Measurements from ENCODE around the gene ABTB1. TPM values are rescaled to one million over a fixed set of nuclear protein-coding genes. Genes with fewer than 3 reads are reported as not detected.
A peak's percentile ranks its signal among the peaks of the same experiment; 100 is the strongest.

ABTB1 gene
- total and polyA plus RNA-seq, 9 of the 15 experiments (the other 6 are each of a cell fraction or from before 2014, with no cell fraction given): 0.04 to 2.3 (median 0.55) TPM; not detected in 1

DNA sequence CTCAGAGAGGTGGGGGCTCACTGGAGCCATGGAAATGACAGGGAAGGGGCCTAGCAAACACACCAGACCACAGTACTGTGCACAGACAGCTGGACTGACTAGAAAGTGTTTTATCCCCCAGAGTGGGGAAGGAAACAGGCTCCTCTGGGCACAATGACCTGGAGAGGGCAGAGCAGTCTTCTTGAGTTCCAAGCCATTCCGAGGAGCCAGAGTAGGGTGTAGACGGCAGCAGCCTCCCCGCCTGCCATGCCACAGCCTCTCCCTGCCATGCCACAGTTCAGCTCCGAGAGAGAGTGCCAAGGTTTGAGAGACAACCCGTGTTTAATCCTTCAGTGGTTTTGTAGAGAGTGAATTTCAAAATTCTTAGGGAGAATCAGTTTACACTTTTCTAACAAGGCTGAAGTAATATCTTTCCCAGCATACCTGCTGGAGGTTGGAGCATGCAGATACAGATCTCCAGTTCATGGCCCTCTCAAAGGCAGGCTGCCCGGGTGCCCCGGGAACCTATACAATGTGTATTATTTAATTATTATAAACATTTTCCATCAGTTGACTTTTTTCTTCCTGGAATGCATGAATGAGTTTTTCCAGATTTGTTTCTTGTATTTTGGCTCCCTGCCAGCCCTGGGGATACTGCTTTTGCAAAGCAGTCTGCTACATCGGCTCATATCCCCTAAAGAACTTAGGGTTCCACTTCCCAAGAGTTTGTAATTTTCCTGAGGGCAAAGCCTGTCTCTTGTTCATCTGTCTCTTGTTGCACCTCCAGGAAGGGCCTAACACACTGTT is 40.5 kb upstream of the ABTB1 start:
- no peak for FAIRE-seq

DNA sequence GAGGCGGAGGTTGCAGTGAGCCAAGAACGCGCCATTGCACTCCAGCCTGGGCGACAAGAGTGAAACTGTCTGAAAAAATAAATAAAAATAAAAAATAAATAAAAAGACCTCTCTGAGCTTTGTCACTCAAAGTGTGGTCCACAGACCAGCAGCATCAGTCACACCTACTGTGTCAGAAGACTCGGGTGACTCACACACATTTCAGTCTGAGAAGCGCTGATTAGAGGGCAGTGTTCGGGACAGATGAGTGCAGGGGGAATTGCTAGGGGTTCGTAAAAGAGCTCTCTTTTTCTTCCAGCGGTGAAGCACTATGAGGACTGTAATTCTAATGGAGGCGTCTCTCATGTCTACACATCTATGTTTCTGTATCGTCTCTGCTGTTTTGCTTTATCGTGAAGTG is 38.1 kb upstream of the ABTB1 start:
- no peak for ATAC-seq
- POLR2A ChIA-PET: interaction anchor here (1.3 kb wide), 1 partner anchor 36 kb away, joined by 5 read pairs; no protein-coding TSS in a partner anchor
- BruUV-seq (replicated peaks): no TSS peak
- in situ Hi-C loops (cut with MboI): no loop called here
- intact Hi-C loops (cut with micrococcal nuclease): no loop called here
- H3K27ac ChIP-seq (ENCODE audit: extremely low read depth, low read depth, low read length): no peak overlapping the region
- H3K9ac ChIP-seq (ENCODE audit: insufficient read depth in 1 of 2, low read depth in 2 of 2, low read length in 2 of 2): no peak overlapping the region
- peaks cover 4% of the 10 kb centered on the region for H3K9me1 ChIP-seq (ENCODE audit: control insufficient read depth, insufficient read depth, low read length)
- H3K79me2 ChIP-seq (ENCODE audit: control insufficient read depth, insufficient read depth, low read length): peaks cover 35% of the 10 kb centered on the region
- H3K36me3 ChIP-seq (ENCODE audit: control insufficient read depth, insufficient read depth, low read length): peaks cover 6% of the 10 kb centered on the region; the same call in 2 of the 3 replicates
- H3K4me2 ChIP-seq (ENCODE audit: insufficient read depth, low read length): no peak overlapping the region
- no peak for FAIRE-seq
- H3K27me3 ChIP-seq (ENCODE audit: control insufficient read depth in 2 of 2, insufficient read depth in 2 of 2, low read length in 2 of 2): no peaks in the 10 kb centered on the region
- WGBS (ENCODE audit: insufficient coverage, low coverage, missing lambda C conversion rate): 49% methylated on average over 9 of the region's 12 CpGs
- H4K20me1 ChIP-seq (replicated peaks; ENCODE audit: control insufficient read depth, insufficient read depth, low read length): peaks cover 4% of the 10 kb centered on the region; the same call in 1 of the 2 replicates
- H3K4me1 ChIP-seq (replicated peaks in 1 of 2; ENCODE audit: control insufficient read depth in 2 of 2, insufficient read depth in 2 of 2, low read length in 2 of 2): peaks cover 9 to 10% of the 10 kb centered on the region in 2 experiments; a peak in 4 of 5 replicates
- H2AFZ ChIP-seq (ENCODE audit: low read depth, low read length): no peak overlapping the region
- CTCF ChIA-PET (ENCODE audit: low intra/inter-chr PET ratio): no interaction called here
- H3K4me3 ChIP-seq: no peak overlapping the region
- no peaks in the 10 kb centered on the region for H3K9me3 ChIP-seq (replicated peaks; ENCODE audit: control insufficient read depth, insufficient read depth, low read depth, low read length)
- peak in 2 of 4 experiments; percentile 28 to 32 for DNase-seq (ENCODE audit: extremely low read depth in 1 of 4, low spot score in 3 of 4)
- TF ChIP-seq BHLHE40 (IDR thresholded peaks at IDR 0.05; ENCODE audit: low read length) (0 out of 2 replicates have a peak, but pooled peaks have one; percentile 7), FOSL1 (tag; conservative IDR thresholded peaks at IDR 0.05) (peak; percentile 61), TBP (optimal IDR thresholded peaks at IDR 0.05; ENCODE audit: low read depth, low read length) (no peak), JUND (IDR thresholded peaks at IDR 0.05; ENCODE audit: borderline replicate concordance, low read depth, low read length) (peak; percentile 43; the same call in 1 of the 2 replicates), JUND (tag; IDR thresholded peaks at IDR 0.05; ENCODE audit: borderline replicate concordance, low read depth, low read length) (no peak), DMBX1 (CRISPR knock-in tag; IDR thresholded peaks at IDR 0.05; ENCODE audit: borderline replicate concordance) (no peak), TCFL5 (CRISPR knock-in tag; conservative IDR thresholded peaks at IDR 0.05) (no peak), SREBF2 (CRISPR knock-in tag; IDR thresholded peaks at IDR 0.05) (no peak), VEZF1 (CRISPR knock-in tag; IDR thresholded peaks at IDR 0.05) (no peak)
- TF ChIP-seq, protein P1, sequence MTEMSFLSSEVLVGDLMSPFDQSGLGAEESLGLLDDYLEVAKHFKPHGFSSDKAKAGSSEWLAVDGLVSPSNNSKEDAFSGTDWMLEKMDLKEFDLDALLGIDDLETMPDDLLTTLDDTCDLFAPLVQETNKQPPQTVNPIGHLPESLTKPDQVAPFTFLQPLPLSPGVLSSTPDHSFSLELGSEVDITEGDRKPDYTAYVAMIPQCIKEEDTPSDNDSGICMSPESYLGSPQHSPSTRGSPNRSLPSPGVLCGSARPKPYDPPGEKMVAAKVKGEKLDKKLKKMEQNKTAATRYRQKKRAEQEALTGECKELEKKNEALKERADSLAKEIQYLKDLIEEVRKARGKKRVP (CRISPR knock-in tag; IDR thresholded peaks at IDR 0.05): no peak

More for the DNA sequence above, 40.5 kb upstream of the ABTB1 start:
- Histone ChIP-seq H3K4me2 (ENCODE audit: insufficient read depth, low read length) (no peak overlapping the region), H3K9me3 (replicated peaks; ENCODE audit: control insufficient read depth, insufficient read depth, low read depth, low read length) (no peaks in the 10 kb centered on the region), H3K9ac (ENCODE audit: insufficient read depth in 1 of 2, low read depth in 2 of 2, low read length in 2 of 2) (peak overlapping the region in 1 of 2 experiments; percentile 61; a peak in 1 of 4 replicates), H2AFZ (ENCODE audit: low read depth, low read length) (no peak overlapping the region), H4K20me1 (replicated peaks; ENCODE audit: control insufficient read depth, insufficient read depth, low read length) (peaks cover 4% of the 10 kb centered on the region; the same call in 1 of the 2 replicates), H3K4me3 (no peak overlapping the region), H3K9me1 (ENCODE audit: control insufficient read depth, insufficient read depth, low read length) (peaks cover 4% of the 10 kb centered on the region), H3K4me1 (replicated peaks in 1 of 2; ENCODE audit: control insufficient read depth in 2 of 2, insufficient read depth in 2 of 2, low read length in 2 of 2) (peaks cover 14% of the 10 kb centered on the region in 2 experiments; a peak in 4 of 5 replicates), H3K27me3 (ENCODE audit: control insufficient read depth in 2 of 2, insufficient read depth in 2 of 2, low read length in 2 of 2) (no peaks in the 10 kb centered on the region), H3K36me3 (ENCODE audit: control insufficient read depth, insufficient read depth, low read length) (no peaks in the 10 kb centered on the region; the same call in 2 of the 3 replicates), H3K27ac (ENCODE audit: extremely low read depth, low read depth, low read length) (no peak overlapping the region), H3K79me2 (ENCODE audit: control insufficient read depth, insufficient read depth, low read length) (peaks cover 32% of the 10 kb centered on the region)
- no TSS peak for BruUV-seq (replicated peaks)
- intact Hi-C loops (cut with micrococcal nuclease) (no loop called here), in situ Hi-C loops (cut with MboI) (no loop called here)
- 63% methylated on average over 5 of the region's 8 CpGs for WGBS (ENCODE audit: insufficient coverage, low coverage, missing lambda C conversion rate)
- TF ChIP-seq RAD51 (IDR thresholded peaks at IDR 0.05; ENCODE audit: borderline replicate concordance, low read depth): no peak
- TF ChIP-seq FUS (optimal IDR thresholded peaks at IDR 0.05; ENCODE audit: low read depth, low read length): no peak
- peak; percentile 87 for TF ChIP-seq NFIC (IDR thresholded peaks at IDR 0.05)
- peak; percentile 47; the same call in 1 of the 2 replicates for TF ChIP-seq NFIX (CRISPR knock-in tag; IDR thresholded peaks at IDR 0.05; ENCODE audit: low read depth)
- no peak for ATAC-seq
- CTCF ChIA-PET (ENCODE audit: low intra/inter-chr PET ratio): no interaction called here
- POLR2A ChIA-PET: interaction anchor here (1.7 kb wide), 1 partner anchor 13 kb away, joined by 5 read pairs; no protein-coding TSS in a partner anchor
- DNase-seq (ENCODE audit: extremely low read depth in 1 of 4, low spot score in 3 of 4): no peak

All from K562 (cell line).